BJ (cell line): ENCODE measurements around the gene CRAMP1. TPM values are rescaled to one million over a fixed set of nuclear protein-coding genes. Genes with fewer than 3 reads are reported as not detected.

ENCODE experiments used
- CTCF ChIA-PET: fragments of 350-600 bp; formaldehyde crosslinking; extraction: SDS; loops from one replicate; lab custom pipeline; 2021; ENCODE audit warnings: antibody characterized with exemption, inconsistent platforms; lab: Yijun Ruan, JAX
- POLR2A ChIA-PET: fragments of 300-600 bp; sonication (Branson Sonifier 250); formaldehyde crosslinking; extraction: SDS; loops from one replicate; lab custom pipeline; 2021; ENCODE audit warnings: antibody characterized with exemption; lab: Charles Lee
- DNase-seq: peaks from one replicate; pipeline ENCODE4 v3.0.0-alpha.2; 2011; ENCODE audit warnings: low read depth
- H3K27me3 ChIP-seq: 2 replicates; pipeline ENCODE4 v1.6.0; 2011; ENCODE audit warnings: low read length; ENCODE audit not compliant: control insufficient read depth, insufficient read depth
- H3K36me3 ChIP-seq: 2 replicates; pipeline ENCODE4 v1.5.1; 2011; ENCODE audit warnings: low read length; ENCODE audit not compliant: control insufficient read depth, insufficient read depth
- H3K4me3 ChIP-seq: 2 replicates; pipeline ENCODE4 v1.5.1; 2011; ENCODE audit warnings: low read depth, mild to moderate bottlenecking, control low read depth, low read length
- polyA plus RNA-seq: library from polyadenylated mRNA; depleted of rRNA; stranded (reverse); fragments of >200 nt; gene quantifications from 2 replicates; pipeline ENCODE4 v1.2.3, GENCODE V29; 2011
- TF ChIP-seq, protein P1 (sequence below): IDR thresholded peaks from 2 replicates; pipeline ENCODE4 v1.5.1; 2011; ENCODE audit warnings: low read depth, mild to moderate bottlenecking, control low read depth, inconsistent platforms, low read length, moderate library complexity; ENCODE audit not compliant: insufficient read depth

CRAMP1 gene
- polyA plus RNA-seq, 1 experiment = 8.0 TPM

DNA sequence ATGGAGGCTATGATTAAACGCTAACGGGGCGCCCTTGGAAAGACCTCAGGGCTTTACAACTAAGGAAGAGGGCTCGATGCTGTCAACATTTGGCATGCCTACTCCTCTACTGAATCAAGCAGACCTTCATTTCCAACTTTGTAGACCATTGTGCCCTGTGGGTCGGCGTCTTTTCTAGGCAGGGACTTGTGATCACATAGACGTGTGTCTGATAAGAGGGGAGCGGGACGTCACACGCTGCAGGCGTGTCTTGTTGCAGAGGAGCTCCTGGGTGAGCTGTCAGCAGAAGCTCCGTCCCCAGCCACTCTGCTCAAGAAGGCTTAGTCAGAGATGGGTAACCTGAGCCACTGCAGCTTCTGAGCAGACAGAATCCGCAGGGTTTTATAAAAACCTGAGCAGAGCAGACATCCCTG lies 96.6 kb downstream of the CRAMP1 start:
- peaks cover 4% of the 10 kb centered on the region for H3K36me3 ChIP-seq
- TF ChIP-seq, protein P1, sequence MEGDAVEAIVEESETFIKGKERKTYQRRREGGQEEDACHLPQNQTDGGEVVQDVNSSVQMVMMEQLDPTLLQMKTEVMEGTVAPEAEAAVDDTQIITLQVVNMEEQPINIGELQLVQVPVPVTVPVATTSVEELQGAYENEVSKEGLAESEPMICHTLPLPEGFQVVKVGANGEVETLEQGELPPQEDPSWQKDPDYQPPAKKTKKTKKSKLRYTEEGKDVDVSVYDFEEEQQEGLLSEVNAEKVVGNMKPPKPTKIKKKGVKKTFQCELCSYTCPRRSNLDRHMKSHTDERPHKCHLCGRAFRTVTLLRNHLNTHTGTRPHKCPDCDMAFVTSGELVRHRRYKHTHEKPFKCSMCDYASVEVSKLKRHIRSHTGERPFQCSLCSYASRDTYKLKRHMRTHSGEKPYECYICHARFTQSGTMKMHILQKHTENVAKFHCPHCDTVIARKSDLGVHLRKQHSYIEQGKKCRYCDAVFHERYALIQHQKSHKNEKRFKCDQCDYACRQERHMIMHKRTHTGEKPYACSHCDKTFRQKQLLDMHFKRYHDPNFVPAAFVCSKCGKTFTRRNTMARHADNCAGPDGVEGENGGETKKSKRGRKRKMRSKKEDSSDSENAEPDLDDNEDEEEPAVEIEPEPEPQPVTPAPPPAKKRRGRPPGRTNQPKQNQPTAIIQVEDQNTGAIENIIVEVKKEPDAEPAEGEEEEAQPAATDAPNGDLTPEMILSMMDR = no peak
- ChIA-PET POLR2A (no interaction called here), CTCF (interaction anchor here (0.8 to 1.3 kb wide), 2 partner anchors 55 to 61 kb away, joined by 3 to 4 read pairs; no protein-coding TSS in a partner anchor)
- no peaks in the 10 kb centered on the region for H3K27me3 ChIP-seq
- no peak for DNase-seq
- no peak overlapping the region for H3K4me3 ChIP-seq

DNA sequence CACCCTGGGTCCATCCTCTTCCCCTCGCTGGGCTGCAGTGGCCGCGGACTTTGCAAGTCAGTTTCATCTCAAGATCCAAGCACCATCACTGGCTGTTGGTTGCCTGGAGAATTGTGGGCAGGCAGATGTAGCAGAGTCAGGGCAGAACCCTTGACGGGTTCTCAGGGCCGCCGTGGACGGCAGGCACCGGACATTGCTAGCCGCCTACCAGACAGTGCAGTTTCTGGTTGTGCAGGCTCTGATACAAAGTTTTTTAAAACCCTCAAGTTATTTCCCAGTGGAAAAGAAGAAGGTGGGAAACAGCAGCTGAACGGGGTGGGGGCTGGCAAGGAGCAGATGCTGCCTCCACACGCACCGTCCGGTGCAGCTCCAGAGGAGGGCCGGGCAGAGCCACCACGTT lies 97.2 kb downstream of the CRAMP1 start:
- Histone ChIP-seq H3K4me3 (no peak overlapping the region), H3K27me3 (no peaks in the 10 kb centered on the region), H3K36me3 (peaks cover 4% of the 10 kb centered on the region)
- no peak for DNase-seq
- CTCF ChIA-PET = interaction anchor here (0.8 to 1.3 kb wide), 2 partner anchors 55 to 61 kb away, joined by 3 to 4 read pairs; no protein-coding TSS in a partner anchor
- POLR2A ChIA-PET = no interaction called here
- TF ChIP-seq, protein P1 = no peak

DNA sequence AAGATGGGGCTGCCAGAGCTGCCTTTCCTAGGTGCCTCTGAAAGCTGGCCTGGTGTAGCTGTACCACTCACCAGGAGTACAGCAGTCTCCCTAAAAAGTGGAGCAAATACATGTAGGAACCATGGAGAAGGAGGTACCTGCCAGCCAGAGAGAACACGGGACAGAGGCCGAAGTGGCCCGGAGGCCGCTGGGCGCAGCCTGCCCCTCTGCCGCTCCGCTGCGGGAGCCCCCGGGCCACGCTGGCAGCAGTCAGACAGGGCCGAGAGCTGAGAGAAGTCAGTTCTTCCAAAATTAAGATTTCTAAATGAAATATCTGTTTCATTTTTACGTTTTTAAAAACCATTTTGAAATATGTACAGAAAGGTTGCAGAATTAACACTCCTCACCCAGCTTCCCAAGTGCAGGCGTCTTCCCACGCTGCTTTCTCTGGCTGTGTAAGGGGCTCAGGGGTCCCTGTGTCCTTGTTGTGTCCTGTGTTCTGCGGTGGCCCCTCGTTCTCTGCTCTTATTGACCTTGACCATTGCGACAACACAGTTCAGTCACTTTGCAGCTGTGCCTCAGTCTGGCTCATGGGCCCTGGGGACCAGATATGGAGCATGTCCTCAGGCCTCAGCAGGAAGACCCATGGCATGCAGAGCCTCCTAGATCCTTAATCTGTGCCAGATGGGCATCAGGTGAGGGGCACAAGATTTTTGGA lies 98.8 kb downstream of the CRAMP1 start:
- Histone ChIP-seq H3K36me3 (peaks cover 4% of the 10 kb centered on the region), H3K4me3 (no peak overlapping the region), H3K27me3 (no peaks in the 10 kb centered on the region)
- TF ChIP-seq, protein P1 = no peak
- no peak for DNase-seq
- CTCF ChIA-PET = interaction anchor here (1.1 kb wide), 1 partner anchor 55 kb away, joined by 3 read pairs; no protein-coding TSS in a partner anchor
- POLR2A ChIA-PET = no interaction called here

DNA sequence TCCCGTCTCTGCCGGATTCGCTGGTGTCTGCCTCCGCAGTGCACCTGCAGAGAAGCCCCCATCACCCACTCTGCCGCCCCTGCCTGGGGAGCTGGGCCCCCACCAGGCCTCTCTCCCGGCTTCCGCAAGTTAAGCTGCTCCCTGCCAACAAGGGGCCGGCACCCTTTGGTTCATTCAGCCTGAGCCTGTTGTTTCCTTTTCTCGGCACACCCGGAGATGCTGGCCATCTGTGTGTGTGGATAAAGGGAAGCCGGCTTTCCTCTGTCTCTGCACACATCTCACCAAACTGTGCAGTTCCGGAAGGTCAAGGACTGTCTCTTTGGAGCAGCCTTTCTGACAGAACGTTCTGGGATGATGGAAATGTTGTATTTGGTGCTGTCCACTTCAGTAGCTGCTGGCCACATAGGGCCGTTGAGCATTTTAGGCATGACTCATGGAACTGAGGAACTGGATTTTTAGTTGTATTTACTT lies 100.7 kb downstream of the CRAMP1 start:
- no peak for DNase-seq
- ChIA-PET CTCF (no interaction called here), POLR2A (no interaction called here)
- Histone ChIP-seq H3K4me3 (no peak overlapping the region), H3K36me3 (peaks cover 4% of the 10 kb centered on the region), H3K27me3 (no peaks in the 10 kb centered on the region)
- TF ChIP-seq, protein P1 = no peak

DNA sequence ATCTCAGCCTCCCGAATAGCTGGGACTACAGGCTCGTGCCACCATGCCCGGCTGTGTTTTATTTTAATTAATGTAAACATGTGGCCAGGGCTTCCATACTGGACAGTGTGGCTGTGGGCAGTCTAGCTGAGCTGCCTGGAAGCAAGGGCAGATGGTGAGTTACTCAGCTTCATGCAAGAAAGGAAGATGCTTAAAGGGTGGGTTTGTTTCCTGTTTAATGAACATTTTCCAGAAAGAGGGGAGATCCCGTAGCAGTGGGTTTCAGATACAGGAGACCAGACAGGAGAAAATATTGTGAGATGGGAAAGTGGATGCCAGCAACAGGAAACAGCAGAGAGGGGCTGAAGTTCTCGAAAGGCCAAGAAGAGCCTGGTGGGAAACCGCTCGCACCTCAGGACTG lies 101.2 kb downstream of the CRAMP1 start:
- TF ChIP-seq, protein P1 = no peak
- ChIA-PET CTCF (no interaction called here), POLR2A (no interaction called here)
- Histone ChIP-seq H3K36me3 (peaks cover 3% of the 10 kb centered on the region), H3K27me3 (no peaks in the 10 kb centered on the region), H3K4me3 (no peak overlapping the region)
- no peak for DNase-seq
